A549 treated with CpdA at 1 μM for 4 hours (cell line): Measurements from ENCODE around the gene RAB39A. TPM values are rescaled to one million over a fixed set of nuclear protein-coding genes. Genes with fewer than 3 reads are reported as not detected.

Source experiments
- total RNA-seq: library from RNA; stranded (reverse); fragments of 200-300 nt; extraction: Qiagen RNA extraction; gene quantifications from 5 replicates; pipeline ENCODE4 v1.2.3, GENCODE V29; 2022; ENCODE audit warnings: low read depth

RAB39A gene, protein sequence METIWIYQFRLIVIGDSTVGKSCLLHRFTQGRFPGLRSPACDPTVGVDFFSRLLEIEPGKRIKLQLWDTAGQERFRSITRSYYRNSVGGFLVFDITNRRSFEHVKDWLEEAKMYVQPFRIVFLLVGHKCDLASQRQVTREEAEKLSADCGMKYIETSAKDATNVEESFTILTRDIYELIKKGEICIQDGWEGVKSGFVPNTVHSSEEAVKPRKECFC
- 0.21 to 0.72 TPM (median 0.55 TPM) in 5 replicates for total RNA-seq

DNA sequence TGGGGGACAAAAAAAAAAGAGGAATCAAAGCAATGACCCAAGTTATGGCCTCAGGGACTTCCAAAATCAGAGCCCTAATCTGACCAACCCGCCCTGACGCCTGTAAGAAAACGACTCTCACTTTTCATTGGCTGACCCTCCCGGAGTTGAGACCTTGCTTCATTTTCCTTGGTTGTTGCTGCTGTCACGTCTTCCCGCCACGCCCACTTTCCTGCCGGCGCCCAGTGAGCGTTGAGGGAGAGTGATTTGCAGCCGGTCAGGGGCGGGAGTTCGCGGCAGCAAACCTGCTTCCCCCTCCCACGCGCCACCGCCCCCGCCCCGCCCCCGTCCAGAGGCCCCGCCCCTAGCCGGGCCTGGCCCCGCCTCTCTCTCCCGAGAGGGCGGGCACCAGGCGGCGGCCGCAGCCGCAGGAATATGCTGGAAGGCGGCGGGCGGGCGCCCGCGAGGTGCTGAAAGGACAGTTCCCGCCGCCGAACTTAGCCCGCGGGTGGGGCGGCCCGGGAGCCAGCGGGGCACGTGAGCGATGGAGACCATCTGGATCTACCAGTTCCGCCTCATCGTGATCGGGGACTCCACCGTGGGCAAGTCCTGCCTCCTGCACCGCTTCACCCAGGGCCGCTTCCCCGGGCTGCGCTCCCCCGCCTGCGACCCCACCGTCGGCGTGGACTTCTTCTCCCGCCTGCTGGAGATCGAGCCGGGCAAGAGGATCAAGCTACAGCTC lies at the start of gene RAB39A:
TSS of gene RAB39A (plus strand) at position 403 of the 721 bp plus-strand sequence. CDS start at position 524, 121 bp downstream.

DNA sequence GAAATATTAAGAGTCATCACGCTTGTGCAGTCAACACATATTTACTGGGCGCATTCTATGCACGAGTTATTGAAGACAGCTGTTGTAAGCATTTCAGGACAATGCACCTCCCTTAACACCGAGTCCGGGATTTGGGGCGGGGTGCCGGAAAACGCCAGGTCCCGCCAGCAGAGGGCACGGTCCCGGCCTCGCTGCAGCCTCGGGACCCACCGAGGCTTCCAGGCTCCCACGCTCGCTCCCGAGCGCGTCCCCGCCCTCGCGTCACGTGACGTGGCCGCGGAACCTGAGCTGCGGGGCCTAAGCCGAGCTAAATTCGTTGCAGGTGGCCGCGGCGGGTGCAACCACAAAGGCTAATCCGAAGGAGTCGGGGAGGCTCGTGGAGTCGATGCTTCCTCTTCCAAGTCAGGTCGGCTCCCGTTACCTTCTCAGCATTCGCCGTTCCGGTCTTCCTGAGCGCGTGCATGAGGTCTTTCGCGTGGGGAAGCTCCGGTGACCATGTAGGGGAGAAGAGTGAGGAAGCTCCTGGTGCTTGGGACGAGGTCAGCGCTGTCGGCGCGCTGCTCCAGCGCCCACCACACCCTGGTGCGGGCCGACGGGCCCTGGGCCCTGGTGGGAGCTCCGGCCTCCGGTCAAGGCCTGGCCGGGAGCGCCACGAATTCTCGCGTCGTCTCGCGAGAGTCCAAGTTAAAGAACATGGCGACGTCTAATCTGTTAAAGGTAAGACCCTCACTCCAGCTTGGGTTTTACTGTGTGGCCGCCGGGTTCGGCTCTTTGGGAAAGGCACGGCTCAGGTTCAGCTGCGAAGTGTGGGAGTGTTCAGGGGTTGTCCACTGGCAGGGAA lies 80.6 kb downstream of the RAB39A start, which contains the start of gene CUL5:
TSS of gene CUL5 (plus strand) at position 243 of the 841 bp plus-strand sequence. CDS start at position 694, 451 bp downstream.

Other genes with a start within 250 kb of the RAB39A start
- gene SLN, start 216.4 kb upstream of the RAB39A start, total RNA-seq = 0.41 to 1.6 TPM (median 0.96 TPM) in 5 replicates
- 40.1 to 47.7 TPM (median 40.9 TPM) in 5 replicates for gene SLC35F2, start 69.7 kb upstream of the RAB39A start, total RNA-seq
- 6.5 to 10.2 TPM (median 8.5 TPM) in 5 replicates for gene CUL5, start 80.5 kb downstream of the RAB39A start, total RNA-seq
- 62.5 to 91.5 TPM (median 65.0 TPM) in 5 replicates for gene ACAT1, start 193.1 kb downstream of the RAB39A start, total RNA-seq